ENCODE results near the gene SNX20. TPM values are rescaled to one million over a fixed set of nuclear protein-coding genes. Genes with fewer than 3 reads are reported as not detected.
A peak's percentile ranks its signal among the peaks of the same experiment; 100 is the strongest.

SNX20 gene
- total and polyA plus RNA-seq, 10 of the 15 experiments (the other 5 are each of a cell fraction or from before 2014, with no cell fraction given), result 4.6 to 30.8 (median 21.9) TPM

DNA sequence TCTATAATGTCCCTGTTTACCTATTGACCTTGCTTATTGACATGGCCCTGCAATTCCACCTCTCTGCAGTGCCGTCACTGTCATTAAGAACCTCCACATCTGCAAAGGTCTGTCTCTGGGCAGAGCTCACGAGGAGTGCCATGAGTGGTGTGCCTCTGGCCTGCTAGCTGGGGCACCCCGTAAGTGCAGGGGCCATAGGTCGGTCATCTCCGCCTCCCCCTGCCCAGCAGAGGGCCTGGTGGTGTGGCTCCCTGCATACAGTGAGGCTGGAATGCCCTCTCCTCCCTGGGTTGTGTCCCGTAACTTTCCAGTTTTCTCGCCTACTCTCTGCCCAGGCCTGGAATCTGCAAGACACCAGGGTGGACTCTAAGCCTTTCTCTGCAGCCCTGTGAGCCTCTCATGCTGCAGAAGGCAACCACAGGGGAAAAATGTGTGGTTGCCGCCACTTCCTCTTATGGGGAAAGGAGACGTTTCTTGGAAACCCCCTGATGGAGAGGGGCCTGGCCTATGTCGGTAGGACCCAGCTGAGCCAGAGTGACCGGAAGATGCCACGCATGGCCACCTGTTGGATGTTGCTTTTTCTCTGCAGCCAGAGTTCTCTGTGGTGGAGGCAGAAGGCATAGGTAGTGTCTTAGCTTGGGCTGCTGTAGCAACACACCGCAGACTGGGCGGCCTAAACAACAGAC lies 2.7 kb upstream of the SNX20 start (continued):
- TF ChIP-seq CHD1 (IDR thresholded peaks at IDR 0.05; ENCODE audit: low read depth, low read length) (no peak), MTA2 (IDR thresholded peaks at IDR 0.05; ENCODE audit: low read depth) (peak; percentile 86), SMAD5 (IDR thresholded peaks at IDR 0.05; ENCODE audit: low read depth) (no peak), NR2F1 (conservative IDR thresholded peaks at IDR 0.05) (peak; percentile 81), ZNF274 (IDR thresholded peaks at IDR 0.05; ENCODE audit: insufficient read depth, insufficient read length) (no peak), ZNF384 (IDR thresholded peaks at IDR 0.05; ENCODE audit: borderline replicate concordance, low read depth, low read length) (no peak), SREBF2 (IDR thresholded peaks at IDR 0.05; ENCODE audit: low read length) (no peak), EZH2 (IDR thresholded peaks at IDR 0.05; ENCODE audit: borderline replicate concordance, control insufficient read depth, low read depth, low read length) (no peak), ATF7 (IDR thresholded peaks at IDR 0.05; ENCODE audit: low read depth) (peak; percentile 44; the same call in 1 of the 2 replicates), ZZZ3 (IDR thresholded peaks at IDR 0.05; ENCODE audit: control insufficient read depth, insufficient read length, low read depth) (no peak), TCF3 (IDR thresholded peaks at IDR 0.05; ENCODE audit: borderline replicate concordance, insufficient read depth, low read depth, low read length) (peak; percentile 89; the same call in 1 of the 2 replicates), RB1 (IDR thresholded peaks at IDR 0.05; ENCODE audit: borderline replicate concordance) (peak; percentile 82), CREB1 (IDR thresholded peaks at IDR 0.05; ENCODE audit: low read depth) (peak; percentile 48; the same call in 1 of the 2 replicates), CHD4 (IDR thresholded peaks at IDR 0.05) (no peak), ZNF207 (IDR thresholded peaks at IDR 0.05; ENCODE audit: borderline replicate concordance) (no peak; the same call in 1 of the 2 replicates), ZBED1 (IDR thresholded peaks at IDR 0.05; ENCODE audit: borderline replicate concordance) (peak; percentile 52; the same call in 1 of the 2 replicates), EP300 (IDR thresholded peaks at IDR 0.05; ENCODE audit: borderline replicate concordance in 1 of 2, control insufficient read depth in 1 of 2, low read depth in 2 of 2, low read length in 2 of 2) (peak; percentile 91 to 96), NBN (IDR thresholded peaks at IDR 0.05) (peak; percentile 85)
- TF ChIP-seq, protein P1, sequence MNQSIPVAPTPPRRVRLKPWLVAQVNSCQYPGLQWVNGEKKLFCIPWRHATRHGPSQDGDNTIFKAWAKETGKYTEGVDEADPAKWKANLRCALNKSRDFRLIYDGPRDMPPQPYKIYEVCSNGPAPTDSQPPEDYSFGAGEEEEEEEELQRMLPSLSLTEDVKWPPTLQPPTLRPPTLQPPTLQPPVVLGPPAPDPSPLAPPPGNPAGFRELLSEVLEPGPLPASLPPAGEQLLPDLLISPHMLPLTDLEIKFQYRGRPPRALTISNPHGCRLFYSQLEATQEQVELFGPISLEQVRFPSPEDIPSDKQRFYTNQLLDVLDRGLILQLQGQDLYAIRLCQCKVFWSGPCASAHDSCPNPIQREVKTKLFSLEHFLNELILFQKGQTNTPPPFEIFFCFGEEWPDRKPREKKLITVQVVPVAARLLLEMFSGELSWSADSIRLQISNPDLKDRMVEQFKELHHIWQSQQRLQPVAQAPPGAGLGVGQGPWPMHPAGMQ (IDR thresholded peaks at IDR 0.05; ENCODE audit: borderline replicate concordance), result no peak
- TF ChIP-seq, protein P2, sequence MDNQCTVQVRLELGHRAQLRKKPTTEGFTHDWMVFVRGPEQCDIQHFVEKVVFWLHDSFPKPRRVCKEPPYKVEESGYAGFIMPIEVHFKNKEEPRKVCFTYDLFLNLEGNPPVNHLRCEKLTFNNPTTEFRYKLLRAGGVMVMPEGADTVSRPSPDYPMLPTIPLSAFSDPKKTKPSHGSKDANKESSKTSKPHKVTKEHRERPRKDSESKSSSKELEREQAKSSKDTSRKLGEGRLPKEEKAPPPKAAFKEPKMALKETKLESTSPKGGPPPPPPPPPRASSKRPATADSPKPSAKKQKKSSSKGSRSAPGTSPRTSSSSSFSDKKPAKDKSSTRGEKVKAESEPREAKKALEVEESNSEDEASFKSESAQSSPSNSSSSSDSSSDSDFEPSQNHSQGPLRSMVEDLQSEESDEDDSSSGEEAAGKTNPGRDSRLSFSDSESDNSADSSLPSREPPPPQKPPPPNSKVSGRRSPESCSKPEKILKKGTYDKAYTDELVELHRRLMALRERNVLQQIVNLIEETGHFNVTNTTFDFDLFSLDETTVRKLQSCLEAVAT (IDR thresholded peaks at IDR 0.05), result peak; percentile 93
- TF ChIP-seq, protein P3, sequence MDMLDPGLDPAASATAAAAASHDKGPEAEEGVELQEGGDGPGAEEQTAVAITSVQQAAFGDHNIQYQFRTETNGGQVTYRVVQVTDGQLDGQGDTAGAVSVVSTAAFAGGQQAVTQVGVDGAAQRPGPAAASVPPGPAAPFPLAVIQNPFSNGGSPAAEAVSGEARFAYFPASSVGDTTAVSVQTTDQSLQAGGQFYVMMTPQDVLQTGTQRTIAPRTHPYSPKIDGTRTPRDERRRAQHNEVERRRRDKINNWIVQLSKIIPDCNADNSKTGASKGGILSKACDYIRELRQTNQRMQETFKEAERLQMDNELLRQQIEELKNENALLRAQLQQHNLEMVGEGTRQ (IDR thresholded peaks at IDR 0.05; ENCODE audit: borderline replicate concordance, low read depth, low read length), result no peak
- TF ChIP-seq, protein P4, sequence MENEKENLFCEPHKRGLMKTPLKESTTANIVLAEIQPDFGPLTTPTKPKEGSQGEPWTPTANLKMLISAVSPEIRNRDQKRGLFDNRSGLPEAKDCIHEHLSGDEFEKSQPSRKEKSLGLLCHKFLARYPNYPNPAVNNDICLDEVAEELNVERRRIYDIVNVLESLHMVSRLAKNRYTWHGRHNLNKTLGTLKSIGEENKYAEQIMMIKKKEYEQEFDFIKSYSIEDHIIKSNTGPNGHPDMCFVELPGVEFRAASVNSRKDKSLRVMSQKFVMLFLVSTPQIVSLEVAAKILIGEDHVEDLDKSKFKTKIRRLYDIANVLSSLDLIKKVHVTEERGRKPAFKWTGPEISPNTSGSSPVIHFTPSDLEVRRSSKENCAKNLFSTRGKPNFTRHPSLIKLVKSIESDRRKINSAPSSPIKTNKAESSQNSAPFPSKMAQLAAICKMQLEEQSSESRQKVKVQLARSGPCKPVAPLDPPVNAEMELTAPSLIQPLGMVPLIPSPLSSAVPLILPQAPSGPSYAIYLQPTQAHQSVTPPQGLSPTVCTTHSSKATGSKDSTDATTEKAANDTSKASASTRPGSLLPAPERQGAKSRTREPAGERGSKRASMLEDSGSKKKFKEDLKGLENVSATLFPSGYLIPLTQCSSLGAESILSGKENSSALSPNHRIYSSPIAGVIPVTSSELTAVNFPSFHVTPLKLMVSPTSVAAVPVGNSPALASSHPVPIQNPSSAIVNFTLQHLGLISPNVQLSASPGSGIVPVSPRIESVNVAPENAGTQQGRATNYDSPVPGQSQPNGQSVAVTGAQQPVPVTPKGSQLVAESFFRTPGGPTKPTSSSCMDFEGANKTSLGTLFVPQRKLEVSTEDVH (IDR thresholded peaks at IDR 0.05; ENCODE audit: low read depth, partially characterized antibody), result no peak

Data from GM12878 (cell line).